HG03097 (cell line): Measurements from ENCODE around the gene NR5A2.

Experiments used
- ATAC-seq: cut with Tn5 transposase; IDR thresholded peaks from one replicate; pipeline ENCODE4 v1.9.1; 2021; ENCODE audit not compliant: unreplicated experiment, low FRiP score

NR5A2 gene

DNA sequence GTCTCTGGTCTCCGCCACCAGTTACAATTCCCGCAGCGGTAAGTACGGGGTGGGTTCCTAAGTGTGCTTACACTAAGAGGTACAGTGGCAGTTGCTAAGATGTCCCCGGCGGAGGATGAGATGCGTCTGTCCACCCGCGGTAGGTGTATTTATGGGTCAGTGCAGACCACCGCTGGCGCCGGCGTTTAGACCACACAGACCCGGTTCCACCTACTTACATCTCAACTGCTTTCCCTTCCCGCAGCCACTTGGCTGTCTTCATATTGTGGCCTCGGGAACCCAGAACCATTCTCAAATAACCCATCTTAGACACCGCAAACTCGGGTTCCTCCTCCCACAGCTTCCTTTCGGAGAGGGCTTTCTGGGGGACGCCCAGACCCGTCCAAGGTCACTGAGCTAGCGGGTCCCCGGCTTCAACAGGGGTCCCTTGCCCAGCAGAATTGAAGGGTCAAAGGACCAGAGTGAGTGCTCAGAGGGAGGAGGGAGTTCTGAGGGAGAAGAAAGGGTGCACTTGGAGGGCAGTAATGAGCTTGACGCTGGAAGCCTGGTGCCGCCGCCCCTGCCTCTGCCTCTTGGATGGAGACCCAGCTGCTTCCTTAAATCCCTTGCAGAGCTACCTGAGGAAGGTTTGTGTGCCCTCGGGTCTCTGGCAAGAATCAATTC, 8.6 kb downstream of the NR5A2 start:
- ATAC-seq, result no peak

DNA sequence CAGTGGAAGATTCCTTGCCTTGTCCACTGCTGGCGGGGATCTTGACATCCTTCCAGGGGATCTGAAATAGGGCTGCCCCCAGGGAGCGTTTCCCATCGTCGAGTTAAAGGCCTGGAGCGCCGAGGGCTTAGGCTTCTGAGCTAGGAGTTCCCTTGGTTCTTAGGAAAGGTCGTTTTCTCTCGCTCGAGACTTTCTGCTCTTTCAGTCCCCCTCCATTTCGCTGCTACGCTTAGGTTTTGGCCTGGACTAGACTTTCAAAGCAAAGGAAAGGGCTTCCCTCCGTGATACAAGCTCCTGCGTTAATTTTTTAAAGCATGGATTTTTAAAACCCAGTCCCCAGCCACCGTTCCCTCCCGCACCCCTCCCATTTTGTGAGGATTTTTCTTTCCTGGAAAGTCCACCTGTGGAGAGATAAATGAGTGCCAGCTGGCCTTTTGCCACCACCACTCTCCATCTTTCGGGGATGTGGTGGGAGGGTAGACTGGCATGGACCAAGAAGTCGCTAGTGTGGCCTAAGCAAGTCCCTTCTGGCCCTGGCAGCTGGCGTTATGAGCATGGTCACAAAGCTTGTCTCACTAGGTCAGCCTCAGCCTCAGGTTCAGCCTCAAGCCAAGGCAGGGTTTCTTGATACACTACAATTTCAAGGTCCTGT, 9.2 kb downstream of the NR5A2 start:
- ATAC-seq, result no peak

- ATAC-seq, result no peak
Measured at GRCh38 chr1:200037501-200037900, 10.0 kb downstream of the NR5A2 start.

DNA sequence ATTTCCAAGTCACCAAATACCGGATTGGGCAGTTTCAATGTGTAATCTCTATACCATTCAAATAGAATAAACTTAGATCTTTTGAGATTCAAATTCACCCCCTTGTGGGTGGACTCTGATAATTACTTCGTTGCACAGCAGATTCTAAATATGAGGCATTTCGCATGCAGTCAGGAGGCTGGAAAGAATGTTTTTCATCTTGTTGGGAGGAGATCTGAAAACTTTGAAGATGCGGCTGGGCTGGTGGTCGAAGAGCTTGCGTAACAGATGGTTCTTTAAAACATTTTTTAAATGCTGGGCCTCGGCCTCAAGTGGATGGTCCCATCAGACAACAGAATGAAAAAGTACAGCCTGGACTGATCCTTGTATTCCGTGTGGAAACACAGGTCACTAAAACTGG, 10.4 kb downstream of the NR5A2 start:
- ATAC-seq, result no peak

DNA sequence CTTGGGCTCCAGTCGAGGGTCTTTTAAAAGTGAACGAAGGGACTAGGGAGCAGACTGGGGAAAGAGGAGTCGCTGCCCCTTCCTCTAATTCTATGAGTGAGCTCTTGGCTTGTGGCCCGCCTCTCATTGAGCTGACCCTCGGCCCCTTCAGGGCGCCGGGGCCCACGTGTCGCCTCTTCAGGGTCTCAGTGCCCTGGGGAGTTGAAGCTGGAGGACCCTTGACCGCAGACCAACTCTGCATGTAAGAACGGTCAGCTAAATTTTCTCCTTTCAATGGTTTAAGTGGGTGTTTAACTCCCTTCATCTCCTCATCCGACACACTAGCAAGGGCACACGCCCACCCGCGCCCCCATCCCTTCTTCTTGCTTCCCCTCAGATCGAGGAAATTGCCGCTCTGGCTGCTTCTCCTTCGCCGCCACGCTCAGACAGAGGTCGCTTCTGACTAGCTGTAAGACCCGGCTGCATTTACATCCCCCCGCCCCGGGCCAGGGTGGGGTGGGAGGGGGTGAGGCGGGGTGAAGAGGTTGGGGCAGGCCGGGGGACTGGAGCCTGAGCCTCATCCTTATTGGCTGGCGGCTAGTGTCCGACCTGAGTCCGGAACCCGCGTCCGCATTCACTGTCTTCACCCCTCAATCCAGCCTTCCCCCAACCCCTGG, 10.9 kb downstream of the NR5A2 start:
- no peak for ATAC-seq

- no peak for ATAC-seq
Measured at GRCh38 chr1:200038981-200039848, 11.7 kb downstream of the NR5A2 start.

- ATAC-seq, result no peak
Measured at GRCh38 chr1:200039849-200040474, 12.5 kb downstream of the NR5A2 start.

DNA sequence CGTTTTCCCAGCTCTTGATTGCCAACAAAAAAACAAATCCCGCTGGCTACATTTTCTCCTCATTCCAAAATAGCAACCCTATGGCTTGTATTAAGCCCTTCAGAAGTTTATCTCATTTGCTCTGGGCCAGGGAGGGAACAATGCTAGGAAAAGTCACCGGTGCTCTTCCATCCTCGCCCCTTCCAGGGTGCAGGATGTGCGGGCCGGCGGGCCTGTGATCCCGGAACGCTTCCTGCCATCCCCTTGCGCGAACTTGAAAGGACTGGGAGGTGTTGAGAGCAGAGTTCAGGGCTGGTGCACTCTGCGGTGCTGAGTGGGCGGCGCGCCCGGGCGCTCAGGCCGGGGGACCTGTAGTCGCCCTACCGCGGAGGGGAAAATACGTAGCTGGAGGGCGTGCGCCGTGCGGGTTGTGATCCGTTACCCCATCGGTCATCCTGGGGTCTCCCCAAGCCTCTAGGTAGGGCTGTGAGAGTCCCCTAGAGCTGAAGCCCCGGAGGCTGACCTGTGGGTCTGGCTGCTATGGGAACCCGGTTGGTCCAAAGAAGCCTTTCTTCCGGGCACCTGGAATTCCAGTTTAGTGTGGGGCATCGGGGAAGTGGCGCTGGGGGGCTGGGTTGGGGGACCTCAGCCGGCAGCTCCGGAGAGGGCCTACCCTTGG, 13.1 kb downstream of the NR5A2 start:
- ATAC-seq, result no peak

GRCh38 chr1:200041337-200042118, 14.0 kb downstream of the NR5A2 start:
- ATAC-seq, result no peak

DNA sequence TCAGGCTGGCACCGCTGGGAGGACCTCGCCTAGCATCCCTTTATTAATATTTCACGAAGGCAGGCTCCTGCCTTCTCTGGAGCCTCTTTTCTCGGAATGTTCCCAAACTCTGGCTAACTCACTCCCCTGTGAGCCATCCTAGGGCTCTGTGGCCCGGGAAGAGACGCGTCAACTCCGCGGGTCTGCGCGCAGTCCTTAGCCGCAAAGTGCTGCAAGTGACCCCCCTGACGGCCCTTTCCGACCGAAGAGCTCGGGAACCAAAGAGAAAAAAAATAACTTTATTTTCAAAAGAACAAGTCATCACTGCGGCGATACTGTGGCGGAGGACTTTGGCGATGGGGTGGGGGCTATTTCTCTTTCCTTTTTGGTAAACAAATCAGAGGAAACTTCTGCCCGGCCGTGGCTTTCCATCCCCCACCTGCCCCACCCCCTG, 14.6 kb downstream of the NR5A2 start:
- no peak for ATAC-seq

DNA sequence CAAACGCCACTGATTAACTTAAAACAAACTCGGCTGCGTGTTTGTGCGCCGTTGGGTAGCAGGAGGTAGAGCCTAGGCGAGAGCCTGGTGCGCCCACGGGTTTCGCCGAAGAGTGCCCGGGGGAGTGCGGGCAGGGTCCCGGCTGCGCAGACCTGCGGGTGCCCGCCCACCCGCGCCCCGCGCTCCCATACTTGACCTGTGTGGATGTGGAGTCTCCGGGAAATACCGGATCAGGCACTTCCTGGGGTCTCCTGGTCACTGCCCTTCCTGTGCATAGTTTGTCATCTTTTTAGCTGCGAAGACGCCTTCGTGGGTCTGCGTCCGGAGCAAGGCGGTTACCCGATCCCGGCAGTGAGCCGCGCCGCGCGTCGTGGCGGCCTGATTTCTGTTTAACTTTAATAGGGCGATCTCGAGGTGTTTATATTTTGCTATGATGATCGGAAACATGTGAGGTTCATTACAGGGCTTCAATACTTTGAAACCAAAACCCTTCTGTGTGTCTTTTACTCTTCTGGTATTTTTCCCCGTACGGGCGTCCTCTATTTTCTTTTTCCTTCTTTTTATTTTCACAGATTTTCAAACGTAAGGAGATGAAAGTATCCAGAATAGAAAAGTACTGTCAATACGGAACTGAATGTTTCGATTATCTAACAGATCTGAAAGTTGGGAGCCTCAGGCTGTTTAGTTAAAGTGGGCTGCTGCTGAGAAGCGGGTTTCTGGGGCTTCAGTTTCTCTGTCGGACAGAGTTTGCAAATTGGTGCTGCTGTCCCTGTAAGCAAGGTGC, 15.2 kb downstream of the NR5A2 start:
- ATAC-seq, result no peak

DNA sequence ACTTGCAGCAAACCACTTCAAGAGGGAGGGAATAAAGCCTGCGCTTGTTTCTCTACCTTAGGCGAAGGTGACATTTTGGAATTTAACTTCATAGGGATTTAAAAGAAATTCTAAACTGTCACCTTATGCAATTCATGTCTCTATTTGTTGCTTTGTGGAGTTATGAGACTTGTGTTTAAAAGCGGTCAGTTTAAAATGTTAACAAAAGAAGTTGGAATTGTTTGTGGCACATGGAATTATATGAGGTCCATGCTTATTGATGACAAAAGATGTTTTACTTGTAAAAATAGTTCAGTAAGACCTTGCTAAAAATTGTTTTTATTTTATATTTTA, 15.8 kb downstream of the NR5A2 start:
- no peak for ATAC-seq

GRCh38 chr1:200046115-200046514, 18.6 kb downstream of the NR5A2 start:
- ATAC-seq, result no peak

GRCh38 chr1:200048244-200048643, 20.7 kb downstream of the NR5A2 start:
- ATAC-seq, result no peak

- no peak for ATAC-seq
Measured at GRCh38 chr1:200049810-200050209, 22.3 kb downstream of the NR5A2 start.

GRCh38 chr1:200051620-200052019, 24.1 kb downstream of the NR5A2 start:
- no peak for ATAC-seq

- no peak for ATAC-seq
Measured at GRCh38 chr1:200053091-200053490, 25.6 kb downstream of the NR5A2 start.

DNA sequence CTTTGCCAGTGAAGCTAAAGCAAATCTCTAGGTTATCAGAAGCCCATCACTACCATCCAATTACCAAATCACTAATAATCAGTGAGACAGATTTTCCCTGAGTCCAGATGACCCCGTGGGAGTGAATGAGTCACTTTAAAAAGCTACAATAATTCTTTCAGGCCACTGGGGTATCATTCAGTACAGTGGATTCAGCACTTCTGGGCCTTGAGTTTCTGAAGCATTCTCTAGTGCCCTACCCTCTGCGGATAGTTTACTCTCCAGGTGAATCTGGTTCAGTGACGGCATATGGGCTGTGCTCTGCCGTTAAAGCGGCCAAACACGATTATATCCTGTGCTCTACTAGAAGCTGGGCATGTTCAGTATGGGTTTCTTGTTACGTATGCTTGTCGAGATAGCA, 26.1 kb downstream of the NR5A2 start:
- no peak for ATAC-seq

- no peak for ATAC-seq
Measured at GRCh38 chr1:200058341-200058740, 30.8 kb downstream of the NR5A2 start.
